ENCODE data around the gene SLC6A20.
A peak's percentile ranks its signal among the peaks of the same experiment; 100 is the strongest.

The SLC6A20 gene, protein sequence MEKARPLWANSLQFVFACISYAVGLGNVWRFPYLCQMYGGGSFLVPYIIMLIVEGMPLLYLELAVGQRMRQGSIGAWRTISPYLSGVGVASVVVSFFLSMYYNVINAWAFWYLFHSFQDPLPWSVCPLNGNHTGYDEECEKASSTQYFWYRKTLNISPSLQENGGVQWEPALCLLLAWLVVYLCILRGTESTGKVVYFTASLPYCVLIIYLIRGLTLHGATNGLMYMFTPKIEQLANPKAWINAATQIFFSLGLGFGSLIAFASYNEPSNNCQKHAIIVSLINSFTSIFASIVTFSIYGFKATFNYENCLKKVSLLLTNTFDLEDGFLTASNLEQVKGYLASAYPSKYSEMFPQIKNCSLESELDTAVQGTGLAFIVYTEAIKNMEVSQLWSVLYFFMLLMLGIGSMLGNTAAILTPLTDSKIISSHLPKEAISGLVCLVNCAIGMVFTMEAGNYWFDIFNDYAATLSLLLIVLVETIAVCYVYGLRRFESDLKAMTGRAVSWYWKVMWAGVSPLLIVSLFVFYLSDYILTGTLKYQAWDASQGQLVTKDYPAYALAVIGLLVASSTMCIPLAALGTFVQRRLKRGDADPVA

DNA sequence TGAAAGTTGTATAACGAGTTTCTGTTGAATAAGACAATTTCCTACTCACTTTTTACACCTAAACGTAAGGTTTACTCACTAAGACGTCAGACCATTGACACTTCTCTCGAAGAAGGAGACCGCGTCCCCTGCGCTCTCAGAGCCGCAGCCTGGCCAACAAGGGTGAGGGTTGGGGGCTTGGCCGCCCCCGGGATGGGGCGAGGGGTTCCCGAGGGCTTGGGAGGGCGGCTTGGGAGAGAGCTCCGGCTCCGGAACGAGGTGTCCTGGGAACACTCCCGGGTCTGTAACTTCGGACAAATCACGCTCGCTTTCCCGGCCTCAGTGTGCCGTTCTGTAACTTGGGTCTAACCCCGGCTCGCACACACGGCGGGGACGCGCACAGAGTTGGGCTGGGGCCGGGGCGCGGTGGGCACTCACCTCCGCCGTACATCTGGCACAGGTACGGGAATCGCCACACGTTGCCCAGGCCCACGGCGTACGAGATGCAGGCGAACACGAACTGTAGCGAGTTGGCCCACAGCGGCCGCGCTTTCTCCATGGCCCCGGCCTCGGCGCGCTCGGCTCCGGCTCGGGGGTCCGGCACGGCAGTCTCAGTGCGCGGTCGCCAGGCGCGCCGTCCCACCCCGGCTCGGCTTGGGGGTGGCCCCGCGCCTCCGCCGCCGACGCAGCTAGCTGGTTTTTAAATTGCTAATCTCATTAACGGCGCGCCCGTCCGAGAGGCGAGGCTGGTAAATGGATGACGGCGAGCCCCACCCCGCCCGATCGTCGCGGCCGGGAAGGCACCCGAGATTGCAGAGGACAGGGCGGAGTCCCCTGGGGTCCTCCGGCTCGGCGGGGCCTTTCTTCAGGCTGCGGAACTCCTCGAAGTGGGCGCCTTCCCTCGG lies at the start of gene SLC6A20:
Gene SLC6A20 (minus strand): TSS at position 655 of the 884 bp plus-strand sequence. CDS start 117 bp downstream, at position 538.
- peak; percentile 20 for DNase-seq

DNA sequence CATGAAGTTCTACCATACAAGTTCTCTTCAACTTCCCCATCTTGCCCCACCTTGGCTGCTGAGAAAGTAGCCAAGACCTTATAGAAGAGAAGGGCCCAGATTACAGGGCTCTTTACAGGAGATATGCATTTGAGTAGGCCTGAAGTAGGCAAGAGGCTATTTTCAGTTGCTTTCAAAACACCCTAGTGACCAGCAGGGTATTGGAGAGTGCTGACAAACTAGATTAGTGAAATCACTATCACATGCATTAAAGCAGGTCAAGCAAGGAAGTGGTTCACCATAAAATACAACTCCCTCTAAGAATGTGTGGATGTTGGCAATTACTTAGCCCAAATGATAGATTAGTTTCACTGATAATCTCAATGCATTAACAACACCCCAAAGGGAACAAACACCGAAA lies 48.3 kb upstream of the SLC6A20 start:
- DNase-seq, result no peak

DNA sequence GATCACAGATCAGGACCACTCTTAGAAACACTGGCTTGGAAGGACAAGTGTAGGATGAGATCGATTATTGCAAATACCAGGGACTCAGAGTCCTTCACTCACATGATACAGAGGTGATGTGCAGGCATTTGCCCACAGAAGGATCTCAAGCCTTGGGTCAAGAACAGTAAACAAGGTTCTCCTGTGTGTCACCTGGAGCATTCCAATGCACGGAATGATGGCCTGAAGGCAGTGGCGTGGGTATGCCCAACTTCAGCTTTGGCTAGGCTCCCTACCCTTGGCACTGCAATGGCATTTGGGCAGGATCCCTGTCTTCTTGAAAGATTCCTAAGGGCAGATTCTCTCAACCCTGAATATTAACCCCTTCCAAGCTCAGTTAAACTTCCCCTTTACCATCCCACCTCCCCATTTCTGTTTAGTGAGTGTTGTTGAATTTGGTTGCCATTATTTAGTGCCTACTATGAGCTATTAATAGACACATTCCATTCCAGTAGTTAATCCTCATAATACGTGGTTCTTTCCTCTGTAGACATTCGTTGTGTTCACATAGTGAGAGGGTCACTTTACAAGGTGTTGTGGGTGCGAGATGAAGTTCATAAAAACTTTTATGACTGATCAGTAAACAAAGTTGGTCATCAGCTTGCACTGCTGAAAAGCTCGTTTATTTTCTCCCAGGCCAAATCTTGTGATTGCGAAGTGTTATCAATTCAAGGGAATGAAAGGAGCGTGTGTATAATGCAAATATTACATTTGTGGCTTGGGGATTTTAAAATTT lies 46.7 kb upstream of the SLC6A20 start:
- DNase-seq, result no peak

DNA sequence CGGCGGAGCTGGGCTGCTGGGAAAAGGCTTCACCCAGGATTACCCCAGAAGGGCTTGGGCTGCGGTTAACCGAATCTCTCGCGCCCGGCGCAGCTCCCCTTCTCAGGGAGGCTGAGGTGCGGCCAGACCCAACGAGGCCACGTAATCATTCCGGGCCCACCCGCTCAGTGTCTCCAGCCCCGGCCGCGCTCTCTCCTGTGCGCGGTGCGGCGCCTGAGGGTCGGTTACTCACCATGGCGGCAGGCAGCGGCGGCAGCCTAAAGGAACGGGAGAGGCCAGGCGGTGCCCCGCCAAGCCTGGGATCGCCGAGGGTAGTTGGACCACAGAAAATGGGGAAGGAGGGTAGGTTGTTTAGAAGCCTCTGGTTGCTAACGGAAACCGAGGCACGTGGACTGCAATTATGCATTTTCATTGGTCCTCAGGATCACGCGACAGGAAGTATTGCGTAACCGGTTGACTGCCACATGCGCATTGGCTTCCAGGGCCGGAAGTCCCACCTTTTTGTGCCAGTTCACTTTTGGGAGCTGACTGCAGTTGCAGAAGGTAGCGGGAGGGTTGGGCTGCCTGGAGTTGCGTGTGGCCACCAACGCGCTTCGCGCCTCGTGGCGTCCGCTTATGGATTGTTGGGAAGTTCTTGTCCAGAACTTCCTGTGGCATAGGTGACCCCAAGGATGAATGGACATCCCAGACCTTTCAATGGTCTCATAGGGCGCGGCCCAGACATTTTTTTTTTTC lies 45.6 kb upstream of the SLC6A20 start, which contains the start of gene LZTFL1:
Gene LZTFL1 (minus strand): TSS at position 363 of the 735 bp plus-strand sequence. CDS start 128 bp downstream, at position 235.
- DNase-seq, result peak; percentile 75

DNA sequence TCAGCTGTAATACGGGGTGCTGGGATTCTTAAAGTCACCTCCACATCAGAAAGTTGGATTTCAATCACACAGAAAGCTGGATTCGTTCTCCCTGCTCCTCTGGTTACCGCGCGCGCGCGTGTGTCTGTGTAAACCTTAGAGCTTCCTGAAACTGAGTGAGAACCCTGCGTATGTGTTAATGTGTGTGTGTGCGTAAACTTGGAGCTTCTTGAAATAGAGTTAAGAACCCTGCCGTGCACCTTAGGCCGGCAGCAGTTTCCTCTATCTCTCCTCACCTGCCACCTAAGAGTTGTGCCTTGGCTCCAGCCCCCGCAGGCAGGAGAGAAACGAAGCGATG lies 45.1 kb upstream of the SLC6A20 start:
- DNase-seq, result peak; percentile 3

DNA sequence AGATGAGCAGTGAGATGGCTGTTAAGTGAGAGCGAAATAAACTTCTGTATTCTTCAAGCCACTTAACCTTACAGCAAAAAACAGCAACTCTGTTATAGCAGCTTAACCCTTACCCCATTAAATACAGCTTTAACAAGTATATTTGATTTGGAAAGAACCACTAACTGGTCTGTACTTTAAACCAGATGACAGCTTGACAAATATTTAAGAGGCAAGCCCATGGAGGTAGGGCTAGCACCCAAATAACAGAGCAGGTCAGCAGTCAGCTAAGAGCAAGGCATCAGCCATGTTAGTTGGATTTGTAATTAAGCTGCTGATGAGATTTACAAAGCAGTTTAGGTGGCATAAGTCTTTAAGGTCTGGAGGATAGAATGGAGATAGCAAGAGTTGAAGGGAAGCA lies 42.1 kb upstream of the SLC6A20 start:
- DNase-seq, result no peak

DNA sequence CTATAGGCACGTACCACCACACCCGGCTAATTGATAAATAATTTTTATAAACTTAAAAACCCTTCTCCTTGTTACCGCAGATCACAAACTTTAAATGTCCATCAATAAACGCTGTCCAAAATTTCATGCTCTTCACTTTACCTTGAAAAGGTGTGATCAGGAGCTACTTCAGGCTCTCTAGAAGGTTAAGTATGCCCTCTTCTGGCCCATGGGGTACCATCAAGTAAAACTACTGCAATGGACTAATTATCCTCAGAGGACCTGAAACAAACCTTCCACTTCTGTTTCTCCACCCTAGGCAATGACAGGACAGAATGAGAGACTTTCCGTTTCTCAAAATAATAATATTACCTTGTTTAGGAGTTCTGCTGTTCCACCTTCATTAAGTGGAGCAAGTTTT lies 36.4 kb upstream of the SLC6A20 start:
- DNase-seq, result no peak

DNA sequence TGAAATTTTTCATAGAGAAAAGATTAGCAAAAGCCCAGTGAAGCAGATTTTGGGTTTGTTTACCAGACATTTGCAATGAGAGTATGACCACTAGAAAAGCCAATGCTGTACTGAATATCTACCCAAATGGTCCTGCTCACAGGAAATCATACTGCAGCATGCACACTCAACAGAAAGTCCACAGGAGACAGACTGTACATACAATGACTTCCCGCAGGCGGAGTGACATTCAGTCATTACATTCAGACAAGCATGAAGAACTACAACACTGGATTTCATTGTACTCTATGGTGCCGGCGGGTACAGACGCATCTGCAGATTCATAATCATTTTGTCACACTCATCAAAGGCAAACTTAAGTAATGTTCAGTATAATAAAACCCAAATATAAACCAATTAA lies 33.8 kb upstream of the SLC6A20 start:
- no peak for DNase-seq

DNA sequence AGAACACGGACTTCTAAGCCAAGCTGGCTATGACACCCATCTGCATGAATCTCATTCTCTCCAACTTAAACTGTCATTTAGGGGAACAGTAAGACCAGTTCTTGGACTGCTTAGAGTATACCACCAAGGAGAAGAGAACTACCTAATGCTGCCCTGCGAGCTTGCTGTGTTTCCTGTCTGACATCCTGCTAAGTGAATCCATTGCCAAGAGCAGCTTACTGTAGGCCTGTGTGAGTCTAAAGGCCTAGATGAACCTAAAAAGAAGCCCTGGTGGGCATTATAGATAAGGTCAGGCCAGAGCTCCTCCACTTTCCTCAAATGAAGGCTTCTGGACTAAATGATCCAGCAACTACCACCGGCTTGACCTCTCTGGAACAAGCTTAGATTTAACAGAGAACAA lies 30.6 kb upstream of the SLC6A20 start:
- DNase-seq, result no peak

DNA sequence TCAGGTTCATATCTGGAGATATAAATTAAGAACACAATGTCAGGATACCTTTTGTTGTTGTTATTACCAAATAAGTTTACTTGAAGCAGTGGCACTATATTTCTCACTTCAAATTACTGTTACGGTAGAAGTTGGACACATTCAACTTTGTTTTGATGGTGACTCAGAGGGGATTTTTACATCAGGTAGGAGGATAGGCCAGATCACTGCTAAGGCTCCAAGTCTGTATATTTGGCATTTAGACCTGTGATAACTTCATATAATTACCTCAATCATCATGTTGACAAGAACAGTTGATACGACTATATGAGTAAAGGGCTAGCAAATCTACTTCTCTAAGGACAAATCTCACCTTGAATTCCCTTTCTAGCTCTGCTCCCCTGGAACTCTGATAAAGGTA lies 30.0 kb upstream of the SLC6A20 start:
- DNase-seq, result no peak

DNA sequence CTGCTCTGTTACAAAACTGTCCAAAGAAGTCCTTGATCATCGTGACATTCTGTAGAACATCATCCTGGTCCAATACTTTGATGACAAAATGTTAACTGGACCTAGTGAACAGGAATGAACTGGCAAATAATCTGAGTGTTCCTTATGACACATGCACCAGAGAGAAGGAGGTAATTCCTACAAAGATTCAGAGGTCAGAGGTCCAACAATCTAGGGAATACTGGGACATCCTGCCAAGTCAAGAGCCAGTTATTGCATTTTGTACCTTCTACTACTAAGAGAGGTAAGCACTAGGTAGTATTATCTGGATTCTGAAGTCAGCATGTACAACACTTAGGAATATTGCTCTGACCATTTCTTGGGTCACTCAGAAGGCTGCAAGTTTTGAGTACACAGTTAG lies 24.8 kb upstream of the SLC6A20 start:
- DNase-seq, result no peak

DNA sequence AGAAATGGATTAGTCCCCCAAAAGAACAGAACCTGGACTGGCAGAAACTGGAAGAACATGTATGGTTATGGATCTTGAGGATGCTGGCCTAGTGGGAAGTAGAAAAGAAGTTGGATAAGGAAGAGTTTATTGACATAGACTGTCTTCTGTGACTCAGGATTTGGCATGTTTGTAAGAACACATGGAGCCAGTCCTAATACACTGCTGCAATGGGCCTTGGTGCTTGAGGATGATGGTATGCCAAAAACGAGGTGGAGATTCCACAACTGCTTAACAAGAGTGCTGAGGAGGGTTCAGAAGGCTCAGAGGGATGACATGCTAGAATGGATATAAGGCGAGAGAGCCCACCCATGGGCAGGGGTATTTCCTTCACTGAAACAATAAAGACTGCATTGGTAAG lies 23.2 kb upstream of the SLC6A20 start:
- no peak for DNase-seq

DNA sequence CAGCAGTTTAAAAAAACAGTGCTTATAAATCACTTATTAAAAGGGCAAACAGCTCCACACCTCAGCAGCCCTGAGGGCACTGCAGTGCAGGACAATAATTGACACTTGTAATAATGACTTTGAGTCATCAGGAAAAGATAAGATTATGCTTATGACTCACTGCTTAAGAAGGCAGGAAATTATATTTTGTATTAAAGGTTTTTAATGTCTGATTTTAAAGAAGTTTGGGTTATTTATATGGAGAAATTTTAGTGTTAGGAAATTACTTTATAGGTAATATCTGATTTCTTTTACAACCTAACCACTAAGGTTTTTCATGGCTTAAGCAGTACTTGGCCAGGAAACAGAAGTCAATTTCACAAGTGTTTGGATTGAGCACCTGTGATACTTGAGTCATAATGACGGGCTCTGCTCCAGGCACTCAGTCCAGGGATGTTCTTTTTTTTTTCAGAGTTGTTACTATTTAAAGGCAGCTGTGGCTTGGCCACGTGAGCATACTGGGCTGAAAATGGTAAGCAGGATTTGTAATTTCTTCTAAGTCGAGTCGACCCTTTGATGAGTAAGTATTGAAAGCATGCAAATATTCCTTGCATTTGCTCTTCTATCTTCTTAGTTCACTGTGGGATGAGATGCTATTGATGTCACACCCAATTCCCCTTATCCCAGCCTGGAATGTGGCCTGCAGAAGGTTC lies 21.6 kb upstream of the SLC6A20 start:
- DNase-seq, result no peak

DNA sequence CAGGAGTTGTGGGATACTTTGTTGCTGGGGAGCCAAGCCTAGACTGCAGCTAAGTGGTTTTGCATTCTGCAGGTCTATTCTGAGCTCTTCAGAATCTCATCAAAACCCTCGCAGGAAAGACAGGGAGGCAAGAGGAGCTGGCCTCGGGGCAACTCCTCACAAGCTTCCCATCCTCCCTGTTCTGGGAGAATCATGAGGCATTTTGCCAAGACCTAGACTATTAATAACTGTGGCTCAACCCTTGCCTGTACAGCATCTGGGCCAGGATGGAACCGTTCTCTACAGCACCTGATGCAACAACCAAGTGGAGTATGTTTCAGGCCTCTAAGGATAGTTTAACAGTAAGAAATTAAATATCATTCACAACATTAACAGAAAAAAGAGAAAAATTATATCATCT lies 20.2 kb upstream of the SLC6A20 start:
- DNase-seq, result no peak

DNA sequence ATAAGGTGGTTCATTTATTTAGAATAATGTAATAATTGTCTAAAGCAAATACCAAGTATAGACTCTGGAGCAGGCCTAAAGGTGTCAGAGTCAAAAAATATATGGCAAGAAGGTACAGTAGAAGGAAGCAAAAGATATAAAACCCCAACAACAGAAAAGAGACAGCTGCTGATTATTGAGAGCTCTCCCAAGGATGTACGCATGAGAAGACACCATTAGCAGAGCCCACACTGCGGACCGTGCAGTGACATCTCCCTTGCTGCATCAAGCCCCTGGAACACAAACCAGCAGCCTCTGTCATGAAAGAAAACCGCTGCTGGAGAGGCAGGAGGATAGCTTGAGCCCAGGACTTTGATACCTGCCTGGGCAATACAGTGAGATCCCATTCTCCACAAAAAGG lies 18.0 kb upstream of the SLC6A20 start:
- DNase-seq, result no peak

DNA sequence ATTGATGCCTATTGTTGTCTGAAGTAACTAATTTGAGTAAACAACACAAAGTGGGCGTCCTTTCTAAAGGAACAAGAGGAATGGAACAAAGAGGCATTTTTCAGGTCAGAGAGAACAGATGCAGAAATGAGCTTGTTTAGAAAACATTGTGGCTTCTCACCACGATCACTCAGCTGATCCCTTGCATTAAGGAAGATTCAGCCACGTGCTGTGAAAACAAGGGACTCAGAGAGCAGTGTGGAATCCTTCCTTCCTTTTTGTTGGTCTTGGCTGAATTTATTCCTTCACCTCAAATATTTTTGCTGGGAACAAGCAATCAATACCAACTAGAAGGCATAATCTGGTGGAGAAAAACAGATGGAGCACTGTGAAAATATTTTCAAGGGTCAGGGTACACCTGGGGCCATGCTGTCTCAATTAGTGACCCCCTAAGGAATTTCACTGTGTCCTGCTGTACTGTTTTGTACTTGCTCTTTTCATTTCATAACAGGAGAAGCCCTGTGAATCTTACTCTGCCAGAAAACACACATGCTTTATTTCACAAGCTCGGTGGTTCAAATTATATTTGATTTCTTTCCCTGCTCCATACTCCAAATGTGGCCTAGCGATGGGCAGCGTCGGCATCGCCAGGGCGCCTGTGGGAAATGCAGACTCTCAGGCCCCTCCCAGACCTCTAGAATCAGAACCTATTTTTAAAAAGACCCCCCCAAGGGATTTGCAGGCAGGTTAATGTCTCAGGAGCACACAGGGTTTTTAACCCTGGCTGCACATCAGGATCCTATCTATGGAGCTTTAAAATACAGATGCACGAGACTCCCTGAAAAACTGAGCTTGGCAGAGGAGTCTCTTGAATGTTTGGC lies 11.6 kb upstream of the SLC6A20 start:
- no peak for DNase-seq

DNA sequence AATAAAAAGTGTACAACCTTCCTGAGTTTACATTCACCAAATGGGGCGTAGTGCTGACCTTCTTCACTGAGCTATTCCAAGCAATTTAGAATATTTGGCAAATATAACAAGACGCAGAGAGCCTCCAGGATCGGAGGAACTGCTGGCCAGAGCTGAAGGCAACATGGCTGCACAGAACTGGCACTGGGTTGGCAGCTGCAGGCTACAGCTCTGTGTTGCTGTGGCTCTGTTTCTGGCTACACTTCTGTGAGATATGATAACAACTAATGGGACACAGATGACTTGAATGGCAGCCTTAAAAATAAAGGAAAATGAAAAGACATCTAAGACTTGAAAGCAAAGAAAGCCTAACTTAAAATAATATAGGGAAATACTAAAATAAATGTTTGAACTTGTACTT lies 10.8 kb upstream of the SLC6A20 start:
- DNase-seq, result no peak

DNA sequence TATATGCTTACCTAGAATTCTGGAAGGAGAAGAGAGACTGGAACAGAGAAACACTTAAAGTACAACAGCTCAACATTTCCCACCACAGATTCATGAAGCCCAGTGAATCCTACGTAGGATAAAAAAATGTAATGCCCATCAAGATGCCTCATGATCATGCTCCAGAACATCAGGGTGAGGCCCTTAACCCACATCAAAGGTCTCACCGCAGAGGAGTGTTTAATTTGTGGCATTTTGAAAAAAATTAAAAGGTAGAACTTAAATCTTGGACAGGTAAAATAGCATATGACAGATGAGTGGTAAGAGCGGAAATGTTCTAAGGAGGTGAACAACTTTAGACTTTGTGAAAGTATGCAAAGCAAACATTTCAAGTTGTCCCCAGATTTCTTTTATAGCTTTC lies 9.7 kb upstream of the SLC6A20 start:
- DNase-seq, result no peak

DNA sequence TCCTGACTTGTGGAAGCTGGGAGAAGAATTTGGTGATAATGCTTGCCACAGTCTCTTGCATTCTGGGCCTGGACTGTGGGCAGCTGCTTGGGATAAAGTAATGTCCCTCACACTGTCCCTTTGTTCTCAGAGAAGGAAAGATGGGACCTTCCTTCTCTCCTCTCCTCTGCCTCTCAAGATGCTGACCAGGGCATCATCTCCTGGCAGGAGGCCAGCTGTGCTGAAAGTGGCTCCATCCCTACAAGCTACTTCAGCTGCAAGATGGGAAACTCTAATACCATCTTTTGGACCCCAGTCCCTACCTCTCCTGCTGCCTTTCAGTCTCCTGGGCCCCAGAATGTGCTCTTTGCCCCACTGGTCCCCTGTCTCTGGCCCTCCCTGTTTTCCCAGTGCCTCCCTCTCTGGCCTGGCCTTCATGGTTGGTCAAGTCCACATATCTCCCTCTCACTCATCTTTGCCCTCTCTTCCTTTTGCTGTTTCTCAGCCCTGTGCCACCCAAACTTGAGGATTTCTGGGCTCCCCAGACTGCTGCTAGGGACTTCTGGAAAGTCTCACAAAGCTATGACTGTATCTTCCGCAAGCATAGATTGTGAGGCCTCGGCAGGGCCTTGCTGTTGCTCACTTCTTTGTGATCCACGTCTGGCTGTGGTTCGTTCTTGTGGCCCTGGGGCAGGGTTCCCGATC lies 7.1 kb upstream of the SLC6A20 start:
- DNase-seq, result no peak

DNA sequence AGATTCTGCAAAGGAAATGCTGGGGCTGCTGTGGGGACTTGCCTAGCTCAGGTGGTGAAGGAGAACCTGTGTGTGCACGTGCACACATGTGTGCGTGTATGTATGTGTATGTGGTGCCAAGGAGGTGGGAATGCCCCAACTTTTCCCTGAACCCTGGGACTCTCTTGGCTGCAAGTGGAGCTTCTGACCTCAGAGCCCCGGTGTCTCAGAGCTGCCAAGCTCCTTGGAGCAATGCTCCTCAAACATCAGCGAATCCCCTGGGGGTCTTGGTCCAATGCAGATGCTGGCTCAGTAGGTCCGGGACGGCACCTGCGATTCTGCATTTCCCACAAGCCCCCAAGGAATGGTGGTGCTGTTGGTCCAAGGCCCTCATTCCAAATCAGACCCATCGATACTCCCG lies 5.8 kb upstream of the SLC6A20 start:
- DNase-seq, result no peak

Measured in stimulated activated CD4-positive, alpha-beta T cell treated with anti-CD3 and anti-CD28 coated beads, Interleukin-12 subunit alpha, Interleukin-12 subunit beta, amount 100 ng/mL, for 4 hours (primary cell).